H9 (cell line): ENCODE results near the gene TBC1D9B. TPM values are rescaled to one million over a fixed set of nuclear protein-coding genes. Genes with fewer than 3 reads are reported as not detected.

ENCODE experiments used
- DNase-seq: peaks from one replicate; pipeline ENCODE4 v3.0.0-alpha.2; 2017
- H2AFZ ChIP-seq: one replicate; pipeline ENCODE4 v1.6.1; 2013; ENCODE audit warnings: mild to moderate bottlenecking, low read length, control low read depth, moderate library complexity
- H2AK5ac ChIP-seq: 2 replicates; pipeline ENCODE4 v1.6.1; 2013; ENCODE audit warnings: low read length, control low read depth, mixed read lengths; ENCODE audit not compliant: insufficient read length
- H2BK120ac ChIP-seq: one replicate; pipeline ENCODE4 v1.6.1; 2013; ENCODE audit warnings: low read depth, mild to moderate bottlenecking, low read length, control low read depth, inconsistent platforms; ENCODE audit not compliant: poor library complexity, severe bottlenecking
- H2BK12ac ChIP-seq: 2 replicates; pipeline ENCODE4 v1.6.1; 2013; ENCODE audit warnings: low read length, control low read depth, mixed read lengths, low read depth; ENCODE audit not compliant: insufficient read length
- H2BK15ac ChIP-seq: 2 replicates; pipeline ENCODE4 v1.6.1; 2013; ENCODE audit warnings: low read depth, low read length, control low read depth
- H2BK20ac ChIP-seq: one replicate; pipeline ENCODE4 v1.6.1; 2013; ENCODE audit warnings: low read depth, mild to moderate bottlenecking, low read length, control low read depth, inconsistent platforms; ENCODE audit not compliant: poor library complexity, severe bottlenecking
- H2BK5ac ChIP-seq: 2 replicates; pipeline ENCODE4 v1.6.1; 2013; ENCODE audit warnings: low read length, control low read depth, mixed read lengths; ENCODE audit not compliant: insufficient read length
- H3K14ac ChIP-seq: 2 replicates; pipeline ENCODE4 v1.6.1; 2013; ENCODE audit warnings: low read length, control low read depth; ENCODE audit not compliant: insufficient read depth
- H3K18ac ChIP-seq: 2 replicates; pipeline ENCODE4 v1.6.1; 2013; ENCODE audit warnings: low read depth, mild to moderate bottlenecking, mixed read lengths, low read length, control low read depth; ENCODE audit not compliant: insufficient read length
- H3K23ac ChIP-seq: 2 replicates; pipeline ENCODE4 v1.6.1; 2013; ENCODE audit warnings: low read length, control low read depth, mixed read lengths, low read depth; ENCODE audit not compliant: insufficient read length
- H3K23me2 ChIP-seq: 2 replicates; pipeline ENCODE4 v1.6.1; 2013; ENCODE audit warnings: low read depth, mild to moderate bottlenecking, mixed read lengths, low read length, control low read depth; ENCODE audit not compliant: insufficient read length, poor library complexity, severe bottlenecking
- H3K27ac ChIP-seq: 2 replicates; pipeline ENCODE4 v1.5.1; 2013; ENCODE audit warnings: low read length, control low read depth, mixed read lengths, low read depth; ENCODE audit not compliant: insufficient read length
- H3K27me3 ChIP-seq: 2 replicates; pipeline ENCODE4 v1.6.1; 2013; ENCODE audit warnings: low read length, control low read depth, inconsistent platforms; ENCODE audit not compliant: insufficient read depth
- H3K4ac ChIP-seq: 2 replicates; pipeline ENCODE4 v1.6.1; 2013; ENCODE audit warnings: low read depth, mild to moderate bottlenecking, control low read depth, inconsistent platforms, low read length, moderate library complexity
- H3K4me1 ChIP-seq: 2 replicates; pipeline ENCODE4 v1.6.1; 2013; ENCODE audit warnings: low read length, control low read depth, inconsistent platforms; ENCODE audit not compliant: insufficient read depth
- H3K4me2 ChIP-seq: 2 replicates; pipeline ENCODE4 v1.6.1; 2013; ENCODE audit warnings: low read length, control low read depth, mixed read lengths; ENCODE audit not compliant: insufficient read length, insufficient read depth
- H3K56ac ChIP-seq: 2 replicates; pipeline ENCODE4 v1.6.1; 2013; ENCODE audit warnings: low read depth, mild to moderate bottlenecking, mixed read lengths, low read length, control low read depth; ENCODE audit not compliant: insufficient read length
- H3K79me1 ChIP-seq: 2 replicates; pipeline ENCODE4 v1.6.1; 2013; ENCODE audit warnings: low read depth, mild to moderate bottlenecking, moderate library complexity, low read length, control low read depth, inconsistent platforms; ENCODE audit not compliant: insufficient read depth, poor library complexity, severe bottlenecking
- H3K79me2 ChIP-seq: 2 replicates; pipeline ENCODE4 v1.6.1; 2013; ENCODE audit warnings: low read length, control low read depth, inconsistent platforms; ENCODE audit not compliant: insufficient read depth
- H3K9ac ChIP-seq: 2 replicates; pipeline ENCODE4 v1.6.1; 2013; ENCODE audit warnings: low read length, control low read depth, mixed read lengths; ENCODE audit not compliant: insufficient read length; ENCODE audit errors: extremely low read depth
- H3K9me3 ChIP-seq: one replicate; pipeline ENCODE4 v1.6.1; 2013; ENCODE audit warnings: low read depth, low read length, inconsistent platforms; ENCODE audit not compliant: control insufficient read depth
- H3T11ph ChIP-seq: one replicate; pipeline ENCODE4 v1.6.1; 2013; ENCODE audit warnings: mild to moderate bottlenecking, low read length, control low read depth, inconsistent platforms
- H4K20me1 ChIP-seq: one replicate; pipeline ENCODE4 v1.6.1; 2013; ENCODE audit not compliant: control insufficient read depth, insufficient read length, insufficient read depth
- H4K5ac ChIP-seq: 2 replicates; pipeline ENCODE4 v1.6.1; 2013; ENCODE audit warnings: low read depth, mild to moderate bottlenecking, mixed read lengths, low read length, control low read depth; ENCODE audit not compliant: insufficient read length
- H4K8ac ChIP-seq: replicated peaks from 2 replicates; pipeline ENCODE4 v1.6.1; 2013; ENCODE audit warnings: low read length, control low read depth, mixed read lengths, low read depth; ENCODE audit not compliant: insufficient read length
- H4K91ac ChIP-seq: 2 replicates; pipeline ENCODE4 v1.6.1; 2013; ENCODE audit warnings: low read depth, mild to moderate bottlenecking, moderate library complexity, mixed read lengths, low read length, control low read depth; ENCODE audit not compliant: insufficient read length
- H3K27ac Mint-ChIP-seq, 3 experiments: 2 replicates in 2 of 3; 3 replicates in 1 of 3; pipeline ENCODE4 v1.8.0; 2020 to 2021; ENCODE audit warnings: mixed read lengths in 3 of 3, mild to moderate bottlenecking in 1 of 3, moderate library complexity in 1 of 3
- H3K27me3 Mint-ChIP-seq: 2 replicates; pipeline ENCODE4 v1.8.0; 2021; ENCODE audit warnings: low read depth, mild to moderate bottlenecking, moderate library complexity, mixed read lengths
- H3K36me3 Mint-ChIP-seq, 3 experiments: 2 replicates in 2 of 3; 3 replicates in 1 of 3; pipeline ENCODE4 v1.8.0; 2020 to 2021; ENCODE audit warnings: low read depth in 3 of 3, mixed read lengths in 3 of 3; ENCODE audit not compliant: insufficient read depth in 1 of 3
- H3K4me1 Mint-ChIP-seq, 2 experiments: 2 replicates each; pipeline ENCODE4 v1.8.0; 2020; ENCODE audit warnings: mixed read lengths in 2 of 2
- H3K4me3 Mint-ChIP-seq, 2 experiments: 2 replicates in 1 of 2; 3 replicates in 1 of 2; pipeline ENCODE4 v1.8.0; 2020 to 2021; ENCODE audit warnings: mild to moderate bottlenecking in 2 of 2, mixed read lengths in 2 of 2, moderate library complexity in 1 of 2
- H3K9me3 Mint-ChIP-seq, 2 experiments: 2 replicates in 1 of 2; 3 replicates in 1 of 2; pipeline ENCODE4 v1.8.0; 2020; ENCODE audit warnings: mild to moderate bottlenecking in 2 of 2, mixed read lengths in 2 of 2, moderate library complexity in 1 of 2
- CTCF ChIP-seq: fragments of 200-600 bp; sonication (generic); conservative IDR thresholded peaks from 3 replicates; pipeline ENCODE4 v1.8.0; 2021; ENCODE audit warnings: antibody characterized with exemption, mild to moderate bottlenecking
- WGBS: extraction: QIAGEN DNeasy Blood & Tissue Kit; methylation state at CpG from one replicate; pipeline ENCODE4 v1.1.7; 2013; ENCODE audit warnings: missing lambda C conversion rate, low lambda C conversion rate, mixed read lengths; ENCODE audit not compliant: insufficient read length; ENCODE audit errors: extremely low coverage; 5-methylcytosine and 5-hydroxymethylcytosine counted together
- total RNA-seq: library from RNA; stranded (reverse); gene quantifications from 2 replicates; pipeline ENCODE4 v1.2.1, GENCODE V29; 2021

TBC1D9B gene
- total RNA-seq, 1 experiment from 2014 or later = 62.1 TPM

GRCh38 chr5:179909224-179909623 lies 1.5 kb upstream of the TBC1D9B start:
- Histone ChIP-seq H3K9me3 (no peaks in the 10 kb centered on the region), H2BK20ac (no peak overlapping the region), H2BK12ac (no peak overlapping the region), H3K27me3 (no peaks in the 10 kb centered on the region), H3K79me1 (no peaks in the 10 kb centered on the region), H2AFZ (no peak overlapping the region), H2BK15ac (no peak overlapping the region), H3K56ac (no peak overlapping the region), H3K4ac (no peak overlapping the region), H3K23me2 (peaks cover 4% of the 10 kb centered on the region), H4K5ac (no peak overlapping the region), H2BK5ac (no peak overlapping the region), H4K91ac (no peak overlapping the region), H3K79me2 (no peaks in the 10 kb centered on the region), H3T11ph (no peak overlapping the region), H3K4me2 (no peak overlapping the region), H3K18ac (no peak overlapping the region), H2BK120ac (no peak overlapping the region), H3K4me1 (no peaks in the 10 kb centered on the region), H3K23ac (no peak overlapping the region), H3K27ac (no peak overlapping the region), H4K20me1 (no peaks in the 10 kb centered on the region), H3K14ac (no peak overlapping the region), H3K9ac (no peak overlapping the region), H4K8ac (no peak overlapping the region), H2AK5ac (no peak overlapping the region)
- H3K36me3 Mint-ChIP-seq = peaks cover 5 to 16% (median 10%) of the 10 kb centered on the region in 3 experiments
- H3K4me3 Mint-ChIP-seq = no peak overlapping the region
- DNase-seq = no peak
- H3K27me3 Mint-ChIP-seq = peaks cover 2% of the 10 kb centered on the region
- no CpG with 5 or more reads among the region's 6 CpGs for WGBS
- peaks cover 0 to 11% of the 10 kb centered on the region in 2 experiments; a peak in 3 of 4 replicates for H3K4me1 Mint-ChIP-seq
- H3K27ac Mint-ChIP-seq = no peak overlapping the region
- no peak for TF ChIP-seq CTCF
- H3K9me3 Mint-ChIP-seq = no peaks in the 10 kb centered on the region; a peak in 1 of 5 replicates
